Fibroblast of skin of back (primary cell): ENCODE results near the gene EMX1.

Source experiments
- DNase-seq: peaks from one replicate; pipeline ENCODE4 v3.0.0-alpha.2; 2013

The EMX1 gene

GRCh38 chr2:72959554-72959953 lies 42.2 kb downstream of the EMX1 start:
- DNase-seq: no peak

DNA sequence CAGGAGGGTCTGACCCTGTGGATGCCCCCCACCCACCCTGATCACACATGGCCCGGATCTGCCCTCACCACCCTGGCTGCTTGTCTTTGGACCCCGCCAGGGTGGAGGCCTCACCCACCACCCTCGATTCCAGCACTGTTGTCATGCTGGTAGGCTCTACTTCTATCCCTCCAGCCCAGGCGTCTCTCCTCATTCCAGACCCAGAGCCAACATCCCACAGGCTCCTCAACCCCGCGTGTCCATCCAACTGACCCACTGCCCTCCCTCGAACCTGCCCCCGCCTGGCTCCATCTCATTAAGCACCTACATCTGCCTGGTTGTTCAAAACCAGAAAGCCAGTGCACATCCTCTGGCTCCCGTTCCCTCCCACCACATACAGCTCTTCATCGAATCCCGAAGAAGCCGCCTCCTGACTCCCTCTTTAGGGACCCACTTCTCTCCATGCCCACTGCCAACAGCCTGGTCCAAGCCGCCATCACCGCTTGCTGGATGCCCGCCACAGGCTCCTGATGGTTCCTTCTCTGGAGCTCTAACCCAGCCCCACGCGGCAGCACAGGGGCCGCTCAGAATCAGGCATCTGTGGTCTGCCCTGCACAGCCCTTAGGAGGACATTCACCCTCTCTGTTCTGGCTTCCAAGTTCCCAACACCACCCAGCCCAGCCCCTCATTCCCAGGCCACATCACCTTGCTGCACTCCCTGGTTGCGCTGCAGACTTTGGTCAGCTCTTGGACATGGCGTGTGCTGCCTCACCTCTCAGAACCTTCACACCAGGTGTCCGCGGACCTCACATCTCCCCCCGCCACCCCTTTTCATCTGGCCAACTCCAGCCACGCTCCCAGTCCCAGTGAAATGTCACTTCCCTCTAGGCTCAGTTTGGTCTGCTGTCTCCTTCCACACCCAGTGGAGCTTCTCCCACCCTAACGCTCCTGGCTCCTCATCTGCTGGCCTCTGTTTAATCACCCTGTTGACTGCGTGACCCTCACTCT lies 43.0 kb downstream of the EMX1 start:
- DNase-seq: no peak

DNA sequence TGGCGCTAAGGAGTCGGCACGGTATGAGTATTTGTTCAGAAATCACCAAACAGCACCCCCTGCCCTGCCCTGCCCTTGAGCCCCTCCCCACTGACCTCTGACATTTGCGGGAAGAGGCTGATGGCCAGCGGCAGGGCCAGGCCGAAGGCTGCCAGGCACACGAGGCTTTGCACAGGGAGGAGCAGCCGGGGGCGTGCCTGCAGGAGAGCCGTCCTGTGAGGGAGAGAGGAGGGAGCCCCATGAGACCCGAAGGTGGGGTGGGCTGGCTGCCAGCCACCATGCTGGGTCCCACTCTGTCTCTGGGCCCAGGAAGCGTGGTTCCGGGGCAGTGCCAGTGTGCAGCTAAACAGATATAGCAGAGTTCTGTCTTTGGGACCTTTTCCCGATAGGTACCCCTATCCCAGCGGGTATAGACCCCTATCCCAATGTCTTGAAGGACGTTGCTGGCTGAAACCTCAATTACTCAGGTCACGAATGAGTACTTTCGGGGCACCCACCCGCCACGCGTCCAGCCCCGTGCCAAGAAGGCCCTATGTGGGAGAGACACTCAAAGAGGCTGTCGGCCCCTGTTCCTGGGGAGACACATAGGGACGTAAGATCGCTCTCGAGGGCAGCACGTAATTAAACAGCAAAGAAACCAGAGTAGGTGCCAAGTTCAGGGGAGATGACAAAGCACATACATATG lies 43.9 kb downstream of the EMX1 start:
- DNase-seq: no peak

- DNase-seq: no peak
These were observed 44.6 kb downstream of the EMX1 start for GRCh38 chr2:72961853-72962468.

DNA sequence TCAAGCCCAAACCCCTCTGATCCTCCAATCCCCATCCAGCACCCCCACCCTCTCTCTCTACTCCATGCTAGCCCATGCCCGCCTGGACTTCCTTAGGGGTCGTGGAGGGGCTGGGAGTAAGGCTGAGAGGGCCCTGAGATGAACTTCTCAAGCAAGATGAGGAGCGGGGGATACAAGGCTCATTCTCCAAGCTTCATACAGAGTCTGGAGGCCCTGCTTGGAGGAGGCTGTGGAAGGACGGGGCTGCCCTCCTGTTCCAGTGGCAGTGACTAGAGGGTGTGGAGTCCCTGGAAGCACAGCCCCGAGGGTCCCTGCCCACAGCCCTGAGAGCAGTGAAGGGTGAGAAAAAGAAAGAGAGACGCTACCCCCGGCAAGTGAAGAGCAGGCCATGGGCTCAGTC lies 45.6 kb downstream of the EMX1 start:
- no peak for DNase-seq

- no peak for DNase-seq
These were observed 46.3 kb downstream of the EMX1 start for GRCh38 chr2:72963423-72964145.

- no peak for DNase-seq
These were observed 46.8 kb downstream of the EMX1 start for GRCh38 chr2:72964146-72964525.

GRCh38 chr2:72965016-72965415 lies 47.7 kb downstream of the EMX1 start:
- no peak for DNase-seq

DNA sequence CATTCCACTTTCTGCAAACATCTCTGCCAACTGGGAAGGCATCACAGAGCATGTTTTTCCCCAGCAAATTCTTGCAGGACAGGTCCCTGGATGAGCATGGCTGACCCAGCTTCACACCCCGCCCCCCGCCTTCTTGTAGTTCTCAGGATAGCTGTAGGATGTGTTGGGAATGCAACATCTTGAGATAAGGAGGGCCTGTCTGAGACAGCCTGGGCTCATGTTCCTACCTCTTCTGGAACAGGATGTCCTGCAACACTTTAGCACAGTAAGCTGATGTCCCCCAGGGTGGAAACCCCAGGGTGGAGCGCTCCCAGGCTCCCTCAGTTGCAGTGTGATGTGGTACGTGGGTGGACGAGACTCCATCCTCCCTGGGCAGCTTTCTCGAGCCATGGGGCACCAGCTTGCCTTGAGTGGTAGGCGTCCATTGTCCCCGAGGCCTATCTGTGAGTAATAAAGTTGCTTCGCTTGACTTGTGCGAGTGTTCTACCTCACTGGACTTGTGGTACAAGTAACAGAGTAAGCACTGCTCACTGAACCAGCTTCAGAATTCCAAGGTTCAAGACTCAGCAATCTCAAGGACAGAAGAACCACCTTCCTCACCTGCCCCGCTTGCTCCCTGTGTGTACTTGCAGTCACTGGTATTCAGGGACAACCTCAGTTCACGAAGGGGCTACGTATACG lies 48.6 kb downstream of the EMX1 start:
- DNase-seq: no peak

DNA sequence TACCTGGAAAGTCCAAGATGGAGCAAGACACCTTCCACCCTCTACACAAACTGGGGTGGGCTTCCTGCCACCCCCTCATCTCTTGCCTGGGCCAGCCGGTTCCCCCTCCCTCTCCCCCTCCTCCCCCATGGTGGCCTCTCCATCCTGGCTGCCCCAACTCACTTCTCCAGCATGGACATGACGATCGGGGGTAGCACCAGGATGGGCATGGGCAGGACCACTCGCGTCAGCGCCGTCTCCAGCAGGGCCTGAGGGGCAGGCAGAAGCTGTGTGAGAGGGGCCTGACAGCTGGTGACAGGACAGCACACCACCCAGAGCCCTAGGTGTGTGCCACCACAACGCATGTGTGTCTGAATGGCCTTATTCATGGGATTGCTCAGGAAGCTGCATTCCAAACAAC lies 51.0 kb downstream of the EMX1 start:
- DNase-seq: no peak

DNA sequence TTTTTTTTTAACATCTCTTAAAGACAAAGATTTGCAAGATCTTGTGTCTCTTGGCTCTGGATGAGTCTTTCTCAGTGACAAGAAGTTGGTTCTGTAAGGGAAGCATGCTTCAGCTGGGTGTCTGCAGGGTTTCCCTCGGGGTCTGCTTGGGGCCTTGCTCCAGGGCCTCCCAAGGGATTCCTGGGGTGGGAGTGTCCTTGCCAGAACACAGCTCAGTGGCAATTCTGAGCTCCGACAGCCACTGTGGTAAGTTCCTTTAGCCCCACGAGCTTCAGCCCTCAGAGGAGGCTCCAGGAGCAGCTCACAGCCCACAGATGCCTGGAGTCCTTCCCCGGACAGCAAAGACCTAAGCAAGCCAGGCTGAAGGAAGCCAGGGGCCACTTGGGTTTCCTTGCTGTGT lies 52.4 kb downstream of the EMX1 start:
- DNase-seq: no peak

DNA sequence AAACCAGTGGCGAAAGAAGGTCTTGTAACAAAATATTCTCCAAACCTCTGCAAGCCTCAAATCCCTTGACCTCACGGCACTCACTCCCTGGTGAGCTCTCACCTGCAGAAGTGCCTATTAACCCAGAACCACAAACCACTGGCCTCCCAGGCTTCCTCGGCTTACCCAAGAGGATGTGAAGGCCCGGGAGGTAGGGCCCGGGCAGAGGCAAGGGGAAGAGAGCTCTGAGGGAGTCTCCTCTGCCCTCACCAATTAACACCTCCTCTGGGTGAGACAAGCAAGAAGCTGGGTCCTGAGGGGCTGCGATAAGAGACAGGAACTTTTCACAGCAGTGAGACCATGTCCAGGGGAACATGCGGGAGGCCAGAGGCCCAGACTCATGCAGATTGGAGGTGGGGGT lies 53.7 kb downstream of the EMX1 start:
- DNase-seq: no peak

DNA sequence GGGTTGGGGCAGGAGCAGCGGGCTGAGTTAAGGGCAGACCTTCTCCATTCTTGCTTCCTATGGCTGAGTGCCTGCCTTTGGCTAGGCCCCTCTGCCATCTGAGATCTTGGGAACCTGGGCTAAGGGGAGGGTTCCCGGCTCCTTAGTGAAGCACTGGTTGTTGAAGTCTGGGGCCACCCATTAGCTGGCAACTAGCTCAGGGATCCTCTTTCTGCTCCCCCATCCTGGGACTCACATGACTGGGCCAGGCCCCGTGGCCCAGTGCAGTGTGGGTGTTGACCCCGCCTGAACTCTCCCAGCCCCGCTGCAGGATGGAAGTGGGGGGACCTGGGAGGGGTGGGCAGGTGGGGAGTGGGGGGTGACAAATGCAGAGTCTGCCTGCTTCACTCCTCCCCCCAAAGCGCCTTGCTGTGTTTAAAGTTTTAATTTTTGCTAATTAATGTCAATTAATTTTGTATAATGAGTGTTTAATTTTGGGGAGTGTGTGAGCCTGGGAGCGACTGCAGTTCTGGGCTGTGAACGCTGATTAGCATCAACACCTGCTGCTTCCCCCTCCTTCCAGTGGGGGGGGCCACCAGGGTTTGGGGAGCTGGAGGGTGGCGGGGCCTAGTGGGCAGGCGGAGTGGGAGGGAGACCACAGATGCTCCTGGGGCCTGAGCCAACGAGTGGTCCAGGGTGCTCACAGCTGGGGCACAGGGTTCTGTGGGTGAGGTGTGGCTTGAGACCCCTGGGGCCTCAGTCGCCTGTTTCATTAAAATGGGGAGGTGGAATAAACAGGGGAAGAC lies 55.2 kb downstream of the EMX1 start:
- no peak for DNase-seq

DNA sequence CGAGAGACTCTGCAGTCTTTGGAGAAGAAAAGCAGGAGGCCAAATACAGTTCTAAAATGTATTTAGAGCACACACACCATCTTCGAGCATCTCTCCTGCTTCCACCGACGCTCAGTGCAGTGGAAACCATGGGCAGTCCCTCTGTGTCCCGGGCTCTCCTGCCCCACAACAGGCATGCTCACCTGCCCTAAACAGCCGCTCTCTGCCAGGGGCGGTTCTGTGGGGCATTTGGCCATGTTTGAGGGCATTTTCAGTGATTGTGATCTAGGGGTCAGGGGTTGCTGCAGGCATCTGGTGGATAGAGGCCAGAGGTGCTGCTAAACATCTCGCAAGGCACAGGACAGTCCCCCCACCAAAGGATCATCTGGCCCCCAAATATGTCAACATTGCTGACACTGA lies 55.8 kb downstream of the EMX1 start:
- no peak for DNase-seq

- peak; percentile 68 for DNase-seq
These were observed 56.5 kb downstream of the EMX1 start for GRCh38 chr2:72973566-72974435.

DNA sequence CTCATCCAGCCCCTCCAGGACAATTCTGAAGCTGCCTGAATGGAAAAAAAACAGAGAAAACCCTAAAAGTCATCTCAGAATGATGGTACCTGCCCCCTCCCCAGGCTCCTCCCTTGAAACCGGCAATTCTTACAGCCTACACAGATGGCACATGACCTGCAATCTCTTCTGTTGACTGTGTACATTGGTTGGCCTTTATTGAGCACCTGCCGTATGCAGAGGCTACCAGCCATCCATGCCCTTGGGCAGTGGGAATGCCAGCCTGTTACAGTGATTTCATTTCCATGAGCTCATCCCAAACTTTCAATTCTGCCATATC lies 57.1 kb downstream of the EMX1 start:
- no peak for DNase-seq

DNA sequence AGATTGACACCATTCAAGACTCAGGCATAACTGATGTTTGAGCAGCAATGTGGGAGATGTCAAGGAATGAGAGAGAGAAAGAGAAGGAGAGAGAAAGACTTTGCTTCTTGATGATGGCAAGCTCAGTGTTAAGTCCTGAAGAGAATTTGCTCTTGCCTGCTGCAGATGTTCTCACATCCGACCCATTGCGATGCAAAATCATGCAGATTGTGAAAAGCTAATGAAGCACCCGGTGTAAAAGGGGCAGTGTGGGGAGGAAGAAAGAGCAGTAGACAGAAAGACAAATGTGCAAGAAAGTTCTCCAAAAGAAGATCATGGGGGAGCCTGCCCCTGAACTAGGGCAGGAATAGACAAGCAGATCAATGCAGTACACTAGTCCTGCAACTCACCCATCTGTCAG lies 57.7 kb downstream of the EMX1 start:
- no peak for DNase-seq

GRCh38 chr2:72979896-72980295 lies 62.6 kb downstream of the EMX1 start:
- no peak for DNase-seq

DNA sequence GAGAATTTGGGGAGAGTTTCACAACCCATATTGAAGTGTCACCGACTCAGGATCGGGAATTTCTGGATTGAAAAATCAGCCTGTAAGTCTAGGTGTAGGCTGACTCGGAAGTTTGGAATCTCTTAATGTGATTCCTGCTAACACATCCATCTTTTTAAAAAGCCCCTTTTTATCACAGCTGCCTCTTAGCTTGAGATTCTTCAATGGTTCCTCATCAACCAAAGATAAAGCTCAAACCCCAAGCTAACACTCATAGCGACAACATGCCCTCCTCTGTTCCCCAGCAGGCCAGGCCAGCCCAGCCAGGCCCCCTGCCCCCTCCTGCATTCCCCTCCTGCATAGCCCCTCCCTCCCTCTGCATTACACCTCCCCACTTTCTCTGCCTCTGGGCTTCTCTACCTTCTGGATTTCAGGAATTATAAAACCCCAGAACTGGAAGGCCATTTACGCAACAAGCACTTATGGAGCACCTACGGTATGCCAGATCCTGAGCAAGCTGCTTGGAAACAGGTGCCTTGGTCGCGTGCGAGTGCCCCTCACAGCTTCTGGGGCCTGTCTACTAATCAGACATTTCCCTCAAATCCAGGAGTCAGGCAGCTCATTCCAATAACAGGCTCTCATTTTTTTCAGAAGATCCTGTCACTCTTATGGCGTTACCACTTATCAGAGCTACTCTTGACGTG lies 63.4 kb downstream of the EMX1 start:
- peak; percentile 36 for DNase-seq

DNA sequence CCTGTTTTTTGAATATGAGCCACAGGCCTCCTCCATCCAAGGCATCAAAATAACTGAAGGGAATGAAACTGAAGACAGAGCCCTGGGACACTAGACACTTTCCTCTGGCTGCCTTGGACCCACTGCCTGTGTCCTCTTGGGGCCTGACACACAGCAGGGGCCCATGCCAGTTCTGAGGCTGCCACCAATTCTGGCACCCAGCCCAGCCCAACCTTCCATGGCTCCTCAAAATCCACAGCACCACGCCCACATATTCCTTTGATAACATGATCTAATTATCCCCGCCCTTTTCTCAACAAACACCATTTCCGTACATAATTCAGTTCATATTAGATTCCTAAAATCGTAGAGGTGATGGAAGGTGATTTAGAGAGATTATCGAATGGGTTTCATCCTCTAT lies 64.2 kb downstream of the EMX1 start:
- no peak for DNase-seq
